PC-9 (cell line): ENCODE results near the gene GPC5.

Experiments used
- EZH2 ChIP-seq: fragments of 200-600 bp; sonication (generic); IDR thresholded peaks from 2 replicates; pipeline ENCODE4 v1.8.0; 2017; ENCODE audit warnings: antibody characterized with exemption, low read depth
- TF ChIP-seq, protein P1 (sequence below): fragments of 200-600 bp; sonication (generic); conservative IDR thresholded peaks from 2 replicates; pipeline ENCODE4 v1.6.1; 2017; ENCODE audit warnings: mixed run types, antibody characterized with exemption, mild to moderate bottlenecking, moderate library complexity

DNA sequence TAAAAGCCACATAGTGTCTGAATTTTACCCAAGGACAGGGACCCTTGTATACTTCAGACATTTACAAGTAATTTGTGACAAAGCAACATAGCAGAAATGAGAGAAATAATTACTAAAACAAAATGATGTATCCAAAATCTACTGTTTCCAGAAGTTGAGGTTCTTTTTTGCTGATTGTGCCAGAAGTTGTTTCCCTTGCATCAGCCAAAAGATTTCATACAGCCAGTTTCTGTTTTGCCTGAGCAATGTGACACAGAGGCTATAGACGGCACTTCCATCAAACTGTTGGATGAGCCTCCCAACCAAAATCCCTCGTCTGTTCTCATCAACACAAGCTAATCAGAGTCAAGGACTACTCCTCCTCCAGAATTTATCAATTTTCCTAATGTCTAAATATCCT, 915.0 kb downstream of the GPC5 start:
- TF ChIP-seq, protein P1, sequence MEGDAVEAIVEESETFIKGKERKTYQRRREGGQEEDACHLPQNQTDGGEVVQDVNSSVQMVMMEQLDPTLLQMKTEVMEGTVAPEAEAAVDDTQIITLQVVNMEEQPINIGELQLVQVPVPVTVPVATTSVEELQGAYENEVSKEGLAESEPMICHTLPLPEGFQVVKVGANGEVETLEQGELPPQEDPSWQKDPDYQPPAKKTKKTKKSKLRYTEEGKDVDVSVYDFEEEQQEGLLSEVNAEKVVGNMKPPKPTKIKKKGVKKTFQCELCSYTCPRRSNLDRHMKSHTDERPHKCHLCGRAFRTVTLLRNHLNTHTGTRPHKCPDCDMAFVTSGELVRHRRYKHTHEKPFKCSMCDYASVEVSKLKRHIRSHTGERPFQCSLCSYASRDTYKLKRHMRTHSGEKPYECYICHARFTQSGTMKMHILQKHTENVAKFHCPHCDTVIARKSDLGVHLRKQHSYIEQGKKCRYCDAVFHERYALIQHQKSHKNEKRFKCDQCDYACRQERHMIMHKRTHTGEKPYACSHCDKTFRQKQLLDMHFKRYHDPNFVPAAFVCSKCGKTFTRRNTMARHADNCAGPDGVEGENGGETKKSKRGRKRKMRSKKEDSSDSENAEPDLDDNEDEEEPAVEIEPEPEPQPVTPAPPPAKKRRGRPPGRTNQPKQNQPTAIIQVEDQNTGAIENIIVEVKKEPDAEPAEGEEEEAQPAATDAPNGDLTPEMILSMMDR, result no peak
- TF ChIP-seq EZH2, result no peak
